Transverse colon (tissue), 3 donors: ENCODE measurements around the gene SPATA19.

Experiments
- EP300 ChIP-seq: sonication (generic); formaldehyde crosslinking; IDR thresholded peaks from one replicate; pipeline ENCODE4 v1.6.1; 2017; ENCODE audit warnings: antibody characterized with exemption, low read depth
- POLR2A ChIP-seq: fragments of 450-650 bp; IDR thresholded peaks from one replicate; pipeline ENCODE4 v1.6.1; 2016; ENCODE audit warnings: antibody characterized with exemption, mild to moderate bottlenecking, moderate library complexity
- TF ChIP-seq, protein P1 (sequence below), 5 experiments: fragments of 200-600 bp in 3 of 5; fragments of 450-650 bp in 2 of 5; sonication (generic) in 3 of 5; IDR thresholded peaks; 1 replicate in 2 of 5; 2 replicates in 3 of 5; pipeline ENCODE4 v1.5.1; 2016 to 2017; ENCODE audit warnings: antibody characterized with exemption in 5 of 5, inconsistent platforms in 3 of 5, mild to moderate bottlenecking in 2 of 5, moderate library complexity in 1 of 5

DNA sequence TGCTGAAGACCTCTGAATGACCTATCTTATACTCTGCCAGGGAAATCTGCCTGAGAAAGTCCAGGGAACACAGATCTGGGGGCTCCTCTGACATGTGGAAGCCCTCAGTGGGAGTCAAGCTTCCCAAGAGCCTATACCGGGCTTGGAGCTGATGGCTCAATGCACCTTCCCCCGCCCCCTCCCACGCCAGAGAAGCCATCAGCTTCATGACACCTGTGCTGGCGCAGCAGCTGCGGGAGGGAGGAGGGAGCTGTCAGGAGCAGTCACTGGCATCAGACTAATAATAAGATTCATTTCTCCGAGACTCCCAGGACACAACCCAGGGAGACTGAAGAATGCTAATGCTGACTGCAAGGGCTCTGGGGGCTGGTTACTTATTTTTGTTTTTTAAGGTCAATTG is 47.8 kb downstream of the SPATA19 start:
- TF ChIP-seq, protein P1, sequence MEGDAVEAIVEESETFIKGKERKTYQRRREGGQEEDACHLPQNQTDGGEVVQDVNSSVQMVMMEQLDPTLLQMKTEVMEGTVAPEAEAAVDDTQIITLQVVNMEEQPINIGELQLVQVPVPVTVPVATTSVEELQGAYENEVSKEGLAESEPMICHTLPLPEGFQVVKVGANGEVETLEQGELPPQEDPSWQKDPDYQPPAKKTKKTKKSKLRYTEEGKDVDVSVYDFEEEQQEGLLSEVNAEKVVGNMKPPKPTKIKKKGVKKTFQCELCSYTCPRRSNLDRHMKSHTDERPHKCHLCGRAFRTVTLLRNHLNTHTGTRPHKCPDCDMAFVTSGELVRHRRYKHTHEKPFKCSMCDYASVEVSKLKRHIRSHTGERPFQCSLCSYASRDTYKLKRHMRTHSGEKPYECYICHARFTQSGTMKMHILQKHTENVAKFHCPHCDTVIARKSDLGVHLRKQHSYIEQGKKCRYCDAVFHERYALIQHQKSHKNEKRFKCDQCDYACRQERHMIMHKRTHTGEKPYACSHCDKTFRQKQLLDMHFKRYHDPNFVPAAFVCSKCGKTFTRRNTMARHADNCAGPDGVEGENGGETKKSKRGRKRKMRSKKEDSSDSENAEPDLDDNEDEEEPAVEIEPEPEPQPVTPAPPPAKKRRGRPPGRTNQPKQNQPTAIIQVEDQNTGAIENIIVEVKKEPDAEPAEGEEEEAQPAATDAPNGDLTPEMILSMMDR (IDR thresholded peaks at IDR 0.05): no peak
- no peak for TF ChIP-seq POLR2A
- no peak for TF ChIP-seq EP300
